ENCODE data around the gene NFATC1. TPM values are rescaled to one million over a fixed set of nuclear protein-coding genes. Genes with fewer than 3 reads are reported as not detected.

Gene NFATC1
- total RNA-seq, 4 donors from 2014 or later, result 14.0 to 22.4 (median 15.0) TPM

GRCh38 chr18:79569720-79570119 lies 174.0 kb downstream of the NFATC1 start:
- WGBS, 2 donors, result 69 to 79% methylated on average over 18 of the region's 18 CpGs
- DNase-seq (ENCODE audit: low spot score in 2 of 2), result peak in 1 of 2 donors; percentile 79

GRCh38 chr18:79570266-79571201 lies 174.8 kb downstream of the NFATC1 start:
- no peak overlapping the region for H3K4me3 ChIP-seq (ENCODE audit: low read depth, poor library complexity, severe bottlenecking)
- TF ChIP-seq CTCF (IDR thresholded peaks at IDR 0.05) (no peak), POLR2A (IDR thresholded peaks at IDR 0.05) (no peak)
- intact Hi-C loops (cut with DNase I; ENCODE audit: low total_unique reads), result no loop called here
- DNase-seq (ENCODE audit: low spot score in 2 of 2), result peak in 1 of 2 donors; percentile 81
- 66 to 67% methylated on average over 26 of the region's 26 CpGs for WGBS, 2 donors

More at GRCh38 chr18:79569720-79570119, 174.0 kb downstream of the NFATC1 start:
- intact Hi-C loops (cut with DNase I; ENCODE audit: low total_unique reads), result no loop called here
- no peak for TF ChIP-seq CTCF (IDR thresholded peaks at IDR 0.05)
- TF ChIP-seq POLR2A (IDR thresholded peaks at IDR 0.05), result no peak
- no peak overlapping the region for H3K4me3 ChIP-seq (ENCODE audit: low read depth, poor library complexity, severe bottlenecking)

GRCh38 chr18:79571211-79572092 lies 175.7 kb downstream of the NFATC1 start:
- TF ChIP-seq POLR2A (IDR thresholded peaks at IDR 0.05) (no peak), CTCF (IDR thresholded peaks at IDR 0.05) (no peak)
- no peak overlapping the region for H3K4me3 ChIP-seq (ENCODE audit: low read depth, poor library complexity, severe bottlenecking)
- intact Hi-C loops (cut with DNase I; ENCODE audit: low total_unique reads), result no loop called here
- peak in 1 of 2 donors; percentile 73 for DNase-seq (ENCODE audit: low spot score in 2 of 2)
- WGBS, 2 donors, result 89 to 93% methylated on average over 33 to 38 of the region's 38 CpGs

GRCh38 chr18:79572093-79572780 lies 176.5 kb downstream of the NFATC1 start:
- intact Hi-C loops (cut with DNase I; ENCODE audit: low total_unique reads), result no loop called here

More at GRCh38 chr18:79572093-79572780, 176.5 kb downstream of the NFATC1 start:
- H3K4me3 ChIP-seq (ENCODE audit: low read depth, poor library complexity, severe bottlenecking), result no peak overlapping the region
- DNase-seq (ENCODE audit: low spot score in 2 of 2), result peak in 1 of 2 donors; percentile 54
- TF ChIP-seq CTCF (IDR thresholded peaks at IDR 0.05), result no peak
- 82 to 96% methylated on average over 11 to 18 of the region's 18 CpGs for WGBS, 2 donors
